SK-N-SH (cell line): ENCODE data around the gene TENT4A. TPM values are rescaled to one million over a fixed set of nuclear protein-coding genes. Genes with fewer than 3 reads are reported as not detected.

Experiments used
- CTCF ChIA-PET: fragments of 300-600, 350-600 bp; formaldehyde crosslinking; extraction: SDS; loops from one replicate; lab custom pipeline; 2021; lab: Yijun Ruan, JAX
- POLR2A ChIA-PET: fragments of 350-600 bp; sonication (Branson Sonifier 250); formaldehyde crosslinking; extraction: SDS; loops from one replicate; lab custom pipeline; 2020; ENCODE audit warnings: antibody characterized with exemption, inconsistent platforms; lab: Yijun Ruan, JAX
- DNase-seq: peaks from one replicate; pipeline ENCODE4 v3.0.0; 2012
- H2AFZ ChIP-seq: fragments of 200-600 bp; sonication (generic); 2 replicates; pipeline ENCODE4 v1.8.1; 2016; ENCODE audit warnings: antibody characterized with exemption, mild to moderate bottlenecking, low read depth
- H3F3A ChIP-seq: fragments of 200-600 bp; sonication (generic); replicated peaks from 2 replicates; pipeline ENCODE3; 2016; ENCODE audit warnings: antibody characterized with exemption, mild to moderate bottlenecking; ENCODE audit not compliant: insufficient read depth
- H3K27ac ChIP-seq, 2 experiments: fragments of 200-500 bp in 1 of 2; fragments of 200-600 bp in 1 of 2; sonication (Bioruptor generic) in 1 of 2; sonication (generic), shearing (Covaris generic) in 1 of 2; 2 replicates each; pipeline versions ENCODE4 v1.5.1 to v1.6.1; 2014 to 2016; ENCODE audit warnings: low read depth in 2 of 2, inconsistent platforms in 1 of 2, low read length in 1 of 2, mild to moderate bottlenecking in 1 of 2, mixed read lengths in 1 of 2
- H3K27me3 ChIP-seq: fragments of 200-600 bp; sonication (generic), shearing (Covaris generic); 2 replicates; pipeline ENCODE4 v1.6.1; 2016; ENCODE audit warnings: mixed run types; ENCODE audit not compliant: insufficient read depth
- H3K36me3 ChIP-seq, 2 experiments: fragments of 200-500 bp in 1 of 2; fragments of 200-600 bp in 1 of 2; sonication (Bioruptor generic) in 1 of 2; sonication (generic) in 1 of 2; replicated peaks in 1 of 2; 2 replicates each; pipeline versions ENCODE3 to v1.5.1; 2014 to 2016; ENCODE audit warnings: low read length in 1 of 2, mild to moderate bottlenecking in 1 of 2; ENCODE audit not compliant: insufficient read depth in 2 of 2, control insufficient read depth in 1 of 2
- H3K4me1 ChIP-seq, 2 experiments: fragments of 200-500 bp in 1 of 2; fragments of 200-600 bp in 1 of 2; sonication (Bioruptor generic) in 1 of 2; sonication (generic), shearing (Covaris generic) in 1 of 2; 2 replicates each; pipeline versions ENCODE4 v1.5.1 to v1.6.1; 2014 to 2016; ENCODE audit warnings: low read depth in 1 of 2, low read length in 1 of 2, mixed run types in 1 of 2; ENCODE audit not compliant: insufficient read depth in 2 of 2, control insufficient read depth in 1 of 2
- H3K4me2 ChIP-seq: fragments of 200-600 bp; sonication (generic), shearing (Covaris generic); 2 replicates; pipeline ENCODE4 v1.6.1; 2017; ENCODE audit warnings: mixed run types
- H3K4me3 ChIP-seq, 2 experiments: fragments of 200-500 bp in 1 of 2; fragments of 200-600 bp in 1 of 2; sonication (Bioruptor generic) in 1 of 2; sonication (generic), shearing (Covaris generic) in 1 of 2; 2 replicates each; pipeline versions ENCODE4 v1.5.1 to v1.8.1; 2014 to 2016; ENCODE audit warnings: low read depth in 2 of 2, inconsistent platforms in 1 of 2, low read length in 1 of 2, mild to moderate bottlenecking in 1 of 2, mixed read lengths in 1 of 2, moderate library complexity in 1 of 2
- H3K79me2 ChIP-seq: fragments of 200-600 bp; sonication (generic); 2 replicates; pipeline ENCODE4 v1.8.1; 2017; ENCODE audit warnings: mild to moderate bottlenecking; ENCODE audit not compliant: insufficient read depth
- H3K9ac ChIP-seq: fragments of 200-600 bp; sonication (generic); 2 replicates; pipeline ENCODE4 v1.6.1; 2017; ENCODE audit warnings: mixed run types
- H3K9me2 ChIP-seq: fragments of 200-600 bp; sonication (generic); 2 replicates; pipeline ENCODE4 v1.6.1; 2017; ENCODE audit warnings: mixed run types
- H3K9me3 ChIP-seq: fragments of 200-600 bp; sonication (generic); 2 replicates; pipeline ENCODE4 v1.6.1; 2017; ENCODE audit warnings: mixed run types, mild to moderate bottlenecking, moderate library complexity
- H4K20me1 ChIP-seq: fragments of 200-600 bp; sonication (generic); 2 replicates; pipeline ENCODE4 v1.6.1; 2017; ENCODE audit warnings: mild to moderate bottlenecking, mixed run types; ENCODE audit not compliant: insufficient read depth
- FOSL2 ChIP-seq: IDR thresholded peaks from 2 replicates; pipeline ENCODE4 v1.4.0; 2012; ENCODE audit warnings: low read depth, mild to moderate bottlenecking, moderate library complexity, borderline replicate concordance
- FOXJ3 ChIP-seq: sonication (generic); formaldehyde crosslinking; IDR thresholded peaks from 2 replicates; pipeline ENCODE4 v1.5.1; 2020; ENCODE audit warnings: mild to moderate bottlenecking, missing genetic modification reagents
- GABPA ChIP-seq: IDR thresholded peaks from 2 replicates; pipeline ENCODE4 v1.4.0; 2012; ENCODE audit warnings: low read depth, mild to moderate bottlenecking
- GATA2 ChIP-seq: sonication (generic); formaldehyde crosslinking; IDR thresholded peaks from 2 replicates; pipeline ENCODE4 v1.5.0; 2020; ENCODE audit warnings: mild to moderate bottlenecking, missing genetic modification reagents
- JUND ChIP-seq: IDR thresholded peaks from 2 replicates; pipeline ENCODE4 v1.4.0; 2012
- NFIC ChIP-seq: IDR thresholded peaks from 2 replicates; pipeline ENCODE4 v1.4.0; 2012; ENCODE audit warnings: borderline replicate concordance
- NRF1 ChIP-seq: IDR thresholded peaks from 2 replicates; pipeline ENCODE4 v1.6.1; 2012; ENCODE audit warnings: low read depth, mild to moderate bottlenecking, low read length
- POLR2AphosphoS5 ChIP-seq: IDR thresholded peaks from 2 replicates; pipeline ENCODE4 v1.6.1; 2012; ENCODE audit warnings: low read depth, low read length
- RAD21 ChIP-seq: IDR thresholded peaks from 2 replicates; pipeline ENCODE4 v1.6.1; 2012; ENCODE audit warnings: mild to moderate bottlenecking, low read length
- RFX5 ChIP-seq: IDR thresholded peaks from 2 replicates; pipeline ENCODE4 v1.6.1; 2012; ENCODE audit warnings: mild to moderate bottlenecking, improper control_type of control experiment, low read length
- SMC3 ChIP-seq: IDR thresholded peaks from 2 replicates; pipeline ENCODE4 v1.6.1; 2012; ENCODE audit warnings: low read depth, low read length, improper control_type of control experiment
- TAF1 ChIP-seq: IDR thresholded peaks from 2 replicates; pipeline ENCODE4 v1.6.1; 2012; ENCODE audit warnings: low read depth, mild to moderate bottlenecking, low read length, moderate library complexity, borderline replicate concordance
- TEAD4 ChIP-seq: IDR thresholded peaks from 2 replicates; pipeline ENCODE4 v1.4.0; 2012; ENCODE audit warnings: mild to moderate bottlenecking, borderline replicate concordance; ENCODE audit not compliant: insufficient read depth
- YY1 ChIP-seq: IDR thresholded peaks from 2 replicates; pipeline ENCODE4 v1.4.0; 2012; ENCODE audit warnings: low read depth, mild to moderate bottlenecking
- WGBS: methylation state at CpG from one replicate; pipeline ENCODE4 v1.1.6; 2017; ENCODE audit warnings: low lambda C conversion rate; 5-methylcytosine and 5-hydroxymethylcytosine counted together
- polyA plus RNA-seq, 3 experiments: library from polyadenylated mRNA; depleted of rRNA; stranded (reverse); fragments of >200 nt; gene quantifications; 2 replicates each; pipeline ENCODE4 v1.2.3, GENCODE V29; 2012
- TF ChIP-seq, protein P1 (sequence below): IDR thresholded peaks from 2 replicates; pipeline ENCODE4; 2012
- TF ChIP-seq, protein P2 (sequence below): fragments of 150-350 bp; IDR thresholded peaks from 2 replicates; pipeline ENCODE4 v1.6.1; 2016; ENCODE audit warnings: mild to moderate bottlenecking, low read depth, low read length
- TF ChIP-seq, protein P3 (sequence below): fragments of 200-600 bp; sonication (generic); IDR thresholded peaks from 2 replicates; pipeline ENCODE4 v1.6.1; 2017; ENCODE audit warnings: antibody characterized with exemption, mild to moderate bottlenecking, moderate library complexity
- TF ChIP-seq, protein P4 (sequence below): IDR thresholded peaks from 2 replicates; pipeline ENCODE4 v1.6.1; 2012; ENCODE audit warnings: mild to moderate bottlenecking, low read depth, low read length, moderate library complexity

The TENT4A gene
- polyA plus RNA-seq, 1 of the 3 experiments (the other 2 are of a cell fraction), result 6.0 TPM

DNA sequence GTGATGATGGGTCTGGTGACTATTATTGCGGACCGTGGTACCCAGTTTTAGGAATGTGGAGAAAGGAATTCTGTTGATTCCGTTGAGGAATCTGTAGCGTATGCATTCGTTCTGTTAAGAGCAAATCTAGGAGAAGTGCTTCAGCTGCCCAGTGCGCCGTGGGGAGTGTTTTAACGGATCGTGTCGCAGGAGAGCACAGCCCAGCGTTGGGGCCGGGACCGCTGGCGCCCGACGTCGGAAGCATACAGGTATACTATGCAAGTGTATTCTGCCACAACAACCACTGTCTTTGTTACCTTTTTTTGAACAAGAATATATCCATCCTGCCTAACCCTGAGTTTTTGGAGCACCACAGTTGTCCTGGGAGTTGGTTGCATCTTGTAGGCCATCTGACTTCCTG is 42.7 kb downstream of the TENT4A start:
- Histone ChIP-seq H3K27me3 (no peaks in the 10 kb centered on the region), H3K36me3 (peaks cover 51 to 63% of the 10 kb centered on the region in 2 experiments), H3K4me3 (no peak overlapping the region), H3F3A (no peaks in the 10 kb centered on the region), H2AFZ (no peak overlapping the region), H3K9me2 (no peaks in the 10 kb centered on the region), H3K4me1 (no peaks in the 10 kb centered on the region), H4K20me1 (no peaks in the 10 kb centered on the region), H3K79me2 (peaks cover 16% of the 10 kb centered on the region; the same call in 1 of the 2 replicates), H3K4me2 (no peak overlapping the region), H3K27ac (no peak overlapping the region), H3K9me3 (no peaks in the 10 kb centered on the region), H3K9ac (no peak overlapping the region)
- no peak for DNase-seq
- ChIA-PET POLR2A (no interaction called here), CTCF (interaction anchor here (0.9 to 1.3 kb wide), 2 partner anchors 10 to 11 kb away, joined by 3 to 5 read pairs; no protein-coding TSS in a partner anchor)
- WGBS, result 99% methylated on average over 17 of the region's 17 CpGs
- TF ChIP-seq GATA2 (CRISPR knock-in tag), result no peak
- TF ChIP-seq RFX5, result no peak
- TF ChIP-seq YY1, result no peak
- no peak for TF ChIP-seq SMC3
- no peak for TF ChIP-seq FOXJ3 (CRISPR knock-in tag)
- TF ChIP-seq FOSL2, result no peak
- TF ChIP-seq, protein P1, sequence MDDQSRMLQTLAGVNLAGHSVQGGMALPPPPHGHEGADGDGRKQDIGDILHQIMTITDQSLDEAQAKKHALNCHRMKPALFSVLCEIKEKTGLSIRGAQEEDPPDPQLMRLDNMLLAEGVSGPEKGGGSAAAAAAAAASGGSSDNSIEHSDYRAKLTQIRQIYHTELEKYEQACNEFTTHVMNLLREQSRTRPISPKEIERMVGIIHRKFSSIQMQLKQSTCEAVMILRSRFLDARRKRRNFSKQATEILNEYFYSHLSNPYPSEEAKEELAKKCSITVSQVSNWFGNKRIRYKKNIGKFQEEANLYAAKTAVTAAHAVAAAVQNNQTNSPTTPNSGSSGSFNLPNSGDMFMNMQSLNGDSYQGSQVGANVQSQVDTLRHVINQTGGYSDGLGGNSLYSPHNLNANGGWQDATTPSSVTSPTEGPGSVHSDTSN, result no peak

GRCh38 chr5:6757414-6757969 is 44.3 kb downstream of the TENT4A start:
- Histone ChIP-seq H3K9me3 (no peaks in the 10 kb centered on the region), H3K79me2 (peaks cover 5% of the 10 kb centered on the region; the same call in 1 of the 2 replicates), H4K20me1 (no peaks in the 10 kb centered on the region), H3K4me2 (no peak overlapping the region), H3K9ac (no peak overlapping the region), H3K27me3 (no peaks in the 10 kb centered on the region), H3K4me1 (no peaks in the 10 kb centered on the region; a peak in 1 of 4 replicates), H3K27ac (no peak overlapping the region), H3K9me2 (no peaks in the 10 kb centered on the region), H2AFZ (no peak overlapping the region), H3K36me3 (peaks cover 39 to 48% of the 10 kb centered on the region in 2 experiments), H3F3A (no peaks in the 10 kb centered on the region), H3K4me3 (no peak overlapping the region)
- no peak for DNase-seq
- ChIA-PET CTCF (interaction anchor here (1.3 kb wide), 1 partner anchor 12 kb away, joined by 5 read pairs; no protein-coding TSS in a partner anchor), POLR2A (no interaction called here)
- WGBS, result 89% methylated on average over 6 of the region's 8 CpGs
- TF ChIP-seq POLR2AphosphoS5 (no peak), JUND (no peak), FOXJ3 (CRISPR knock-in tag) (no peak), TAF1 (no peak), RAD21 (no peak), NFIC (no peak), RFX5 (no peak), NRF1 (no peak), GABPA (no peak), TEAD4 (no peak)
- TF ChIP-seq, protein P1, result no peak
- TF ChIP-seq, protein P2, sequence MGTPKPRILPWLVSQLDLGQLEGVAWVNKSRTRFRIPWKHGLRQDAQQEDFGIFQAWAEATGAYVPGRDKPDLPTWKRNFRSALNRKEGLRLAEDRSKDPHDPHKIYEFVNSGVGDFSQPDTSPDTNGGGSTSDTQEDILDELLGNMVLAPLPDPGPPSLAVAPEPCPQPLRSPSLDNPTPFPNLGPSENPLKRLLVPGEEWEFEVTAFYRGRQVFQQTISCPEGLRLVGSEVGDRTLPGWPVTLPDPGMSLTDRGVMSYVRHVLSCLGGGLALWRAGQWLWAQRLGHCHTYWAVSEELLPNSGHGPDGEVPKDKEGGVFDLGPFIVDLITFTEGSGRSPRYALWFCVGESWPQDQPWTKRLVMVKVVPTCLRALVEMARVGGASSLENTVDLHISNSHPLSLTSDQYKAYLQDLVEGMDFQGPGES, result no peak
- TF ChIP-seq, protein P3, sequence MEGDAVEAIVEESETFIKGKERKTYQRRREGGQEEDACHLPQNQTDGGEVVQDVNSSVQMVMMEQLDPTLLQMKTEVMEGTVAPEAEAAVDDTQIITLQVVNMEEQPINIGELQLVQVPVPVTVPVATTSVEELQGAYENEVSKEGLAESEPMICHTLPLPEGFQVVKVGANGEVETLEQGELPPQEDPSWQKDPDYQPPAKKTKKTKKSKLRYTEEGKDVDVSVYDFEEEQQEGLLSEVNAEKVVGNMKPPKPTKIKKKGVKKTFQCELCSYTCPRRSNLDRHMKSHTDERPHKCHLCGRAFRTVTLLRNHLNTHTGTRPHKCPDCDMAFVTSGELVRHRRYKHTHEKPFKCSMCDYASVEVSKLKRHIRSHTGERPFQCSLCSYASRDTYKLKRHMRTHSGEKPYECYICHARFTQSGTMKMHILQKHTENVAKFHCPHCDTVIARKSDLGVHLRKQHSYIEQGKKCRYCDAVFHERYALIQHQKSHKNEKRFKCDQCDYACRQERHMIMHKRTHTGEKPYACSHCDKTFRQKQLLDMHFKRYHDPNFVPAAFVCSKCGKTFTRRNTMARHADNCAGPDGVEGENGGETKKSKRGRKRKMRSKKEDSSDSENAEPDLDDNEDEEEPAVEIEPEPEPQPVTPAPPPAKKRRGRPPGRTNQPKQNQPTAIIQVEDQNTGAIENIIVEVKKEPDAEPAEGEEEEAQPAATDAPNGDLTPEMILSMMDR, result no peak
- TF ChIP-seq, protein P4, sequence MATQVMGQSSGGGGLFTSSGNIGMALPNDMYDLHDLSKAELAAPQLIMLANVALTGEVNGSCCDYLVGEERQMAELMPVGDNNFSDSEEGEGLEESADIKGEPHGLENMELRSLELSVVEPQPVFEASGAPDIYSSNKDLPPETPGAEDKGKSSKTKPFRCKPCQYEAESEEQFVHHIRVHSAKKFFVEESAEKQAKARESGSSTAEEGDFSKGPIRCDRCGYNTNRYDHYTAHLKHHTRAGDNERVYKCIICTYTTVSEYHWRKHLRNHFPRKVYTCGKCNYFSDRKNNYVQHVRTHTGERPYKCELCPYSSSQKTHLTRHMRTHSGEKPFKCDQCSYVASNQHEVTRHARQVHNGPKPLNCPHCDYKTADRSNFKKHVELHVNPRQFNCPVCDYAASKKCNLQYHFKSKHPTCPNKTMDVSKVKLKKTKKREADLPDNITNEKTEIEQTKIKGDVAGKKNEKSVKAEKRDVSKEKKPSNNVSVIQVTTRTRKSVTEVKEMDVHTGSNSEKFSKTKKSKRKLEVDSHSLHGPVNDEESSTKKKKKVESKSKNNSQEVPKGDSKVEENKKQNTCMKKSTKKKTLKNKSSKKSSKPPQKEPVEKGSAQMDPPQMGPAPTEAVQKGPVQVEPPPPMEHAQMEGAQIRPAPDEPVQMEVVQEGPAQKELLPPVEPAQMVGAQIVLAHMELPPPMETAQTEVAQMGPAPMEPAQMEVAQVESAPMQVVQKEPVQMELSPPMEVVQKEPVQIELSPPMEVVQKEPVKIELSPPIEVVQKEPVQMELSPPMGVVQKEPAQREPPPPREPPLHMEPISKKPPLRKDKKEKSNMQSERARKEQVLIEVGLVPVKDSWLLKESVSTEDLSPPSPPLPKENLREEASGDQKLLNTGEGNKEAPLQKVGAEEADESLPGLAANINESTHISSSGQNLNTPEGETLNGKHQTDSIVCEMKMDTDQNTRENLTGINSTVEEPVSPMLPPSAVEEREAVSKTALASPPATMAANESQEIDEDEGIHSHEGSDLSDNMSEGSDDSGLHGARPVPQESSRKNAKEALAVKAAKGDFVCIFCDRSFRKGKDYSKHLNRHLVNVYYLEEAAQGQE, result no peak
